Measurements from ENCODE around the gene KDSR. TPM values are rescaled to one million over a fixed set of nuclear protein-coding genes. Genes with fewer than 3 reads are reported as not detected.

Gene KDSR
- total RNA-seq, 1 donor from 2014 or later, result 50.2 TPM

DNA sequence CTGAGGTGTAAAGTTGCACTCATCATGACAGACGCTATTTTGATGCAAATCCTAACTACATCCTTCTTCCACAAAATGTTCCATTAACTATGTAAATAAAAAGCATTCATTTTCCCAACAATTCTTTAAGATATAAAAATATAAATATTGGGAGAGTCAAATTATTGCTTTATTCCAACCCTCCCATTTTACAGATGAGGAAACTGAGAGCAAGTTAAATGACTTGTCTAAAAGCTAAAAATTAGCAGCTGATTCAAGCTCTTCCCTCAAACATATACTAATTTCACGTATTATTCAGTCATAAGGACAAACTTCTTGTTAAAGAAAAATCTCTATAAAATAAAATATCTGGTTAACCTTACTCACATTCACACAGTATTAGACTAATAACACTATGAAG is 16.8 kb downstream of the KDSR start:
- H3K27me3 Mint-ChIP-seq, result no peaks in the 10 kb centered on the region
- DNase-seq (ENCODE audit: extremely low spot score, unreplicated experiment), result no peak
- TF ChIP-seq, protein P1, sequence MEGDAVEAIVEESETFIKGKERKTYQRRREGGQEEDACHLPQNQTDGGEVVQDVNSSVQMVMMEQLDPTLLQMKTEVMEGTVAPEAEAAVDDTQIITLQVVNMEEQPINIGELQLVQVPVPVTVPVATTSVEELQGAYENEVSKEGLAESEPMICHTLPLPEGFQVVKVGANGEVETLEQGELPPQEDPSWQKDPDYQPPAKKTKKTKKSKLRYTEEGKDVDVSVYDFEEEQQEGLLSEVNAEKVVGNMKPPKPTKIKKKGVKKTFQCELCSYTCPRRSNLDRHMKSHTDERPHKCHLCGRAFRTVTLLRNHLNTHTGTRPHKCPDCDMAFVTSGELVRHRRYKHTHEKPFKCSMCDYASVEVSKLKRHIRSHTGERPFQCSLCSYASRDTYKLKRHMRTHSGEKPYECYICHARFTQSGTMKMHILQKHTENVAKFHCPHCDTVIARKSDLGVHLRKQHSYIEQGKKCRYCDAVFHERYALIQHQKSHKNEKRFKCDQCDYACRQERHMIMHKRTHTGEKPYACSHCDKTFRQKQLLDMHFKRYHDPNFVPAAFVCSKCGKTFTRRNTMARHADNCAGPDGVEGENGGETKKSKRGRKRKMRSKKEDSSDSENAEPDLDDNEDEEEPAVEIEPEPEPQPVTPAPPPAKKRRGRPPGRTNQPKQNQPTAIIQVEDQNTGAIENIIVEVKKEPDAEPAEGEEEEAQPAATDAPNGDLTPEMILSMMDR (conservative IDR thresholded peaks at IDR 0.05), result no peak
- no peaks in the 10 kb centered on the region for H3K9me3 Mint-ChIP-seq
- H3K27ac Mint-ChIP-seq, result no peak overlapping the region
- H3K36me3 Mint-ChIP-seq, result peaks cover 23% of the 10 kb centered on the region
- H3K4me1 Mint-ChIP-seq (ENCODE audit: unreplicated experiment), result peaks cover 1% of the 10 kb centered on the region
- no peak overlapping the region for H3K4me3 Mint-ChIP-seq

DNA sequence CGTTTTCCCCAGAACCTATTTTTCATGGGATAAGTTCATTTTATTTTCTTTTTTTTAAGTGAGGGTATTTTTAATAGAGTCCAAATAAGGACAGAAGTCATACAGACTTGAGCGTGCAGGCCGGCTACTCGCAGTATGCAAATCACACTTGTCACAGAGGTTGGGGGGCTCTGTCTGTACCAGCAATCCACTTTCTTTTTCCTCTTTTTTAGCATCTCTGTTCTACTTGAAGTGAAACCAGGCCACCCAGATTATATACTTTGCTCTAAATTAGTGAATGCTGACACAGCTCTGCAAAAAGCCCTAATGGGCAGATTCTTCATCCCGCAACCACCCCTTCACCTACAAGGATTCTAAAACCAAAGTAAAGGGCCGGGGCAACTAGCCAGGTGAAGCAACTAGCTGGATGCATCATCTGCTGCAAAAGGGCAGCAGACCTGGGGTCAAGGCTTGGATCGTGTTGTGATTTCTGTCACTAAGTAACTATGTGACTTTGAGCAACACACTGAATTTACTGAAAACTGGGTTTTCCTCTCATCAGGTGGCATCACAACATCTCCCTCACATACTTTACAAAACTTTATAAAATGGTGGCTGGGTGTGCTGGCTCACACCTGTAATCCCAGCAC is 18.4 kb downstream of the KDSR start:
- DNase-seq (ENCODE audit: extremely low spot score, unreplicated experiment), result no peak
- peaks cover 7% of the 10 kb centered on the region for H3K4me1 Mint-ChIP-seq (ENCODE audit: unreplicated experiment)
- no peaks in the 10 kb centered on the region for H3K9me3 Mint-ChIP-seq
- no peak overlapping the region for H3K4me3 Mint-ChIP-seq
- TF ChIP-seq, protein P1 (conservative IDR thresholded peaks at IDR 0.05), result no peak
- no peaks in the 10 kb centered on the region for H3K27me3 Mint-ChIP-seq
- H3K36me3 Mint-ChIP-seq, result peaks cover 21% of the 10 kb centered on the region
- no peak overlapping the region for H3K27ac Mint-ChIP-seq

DNA sequence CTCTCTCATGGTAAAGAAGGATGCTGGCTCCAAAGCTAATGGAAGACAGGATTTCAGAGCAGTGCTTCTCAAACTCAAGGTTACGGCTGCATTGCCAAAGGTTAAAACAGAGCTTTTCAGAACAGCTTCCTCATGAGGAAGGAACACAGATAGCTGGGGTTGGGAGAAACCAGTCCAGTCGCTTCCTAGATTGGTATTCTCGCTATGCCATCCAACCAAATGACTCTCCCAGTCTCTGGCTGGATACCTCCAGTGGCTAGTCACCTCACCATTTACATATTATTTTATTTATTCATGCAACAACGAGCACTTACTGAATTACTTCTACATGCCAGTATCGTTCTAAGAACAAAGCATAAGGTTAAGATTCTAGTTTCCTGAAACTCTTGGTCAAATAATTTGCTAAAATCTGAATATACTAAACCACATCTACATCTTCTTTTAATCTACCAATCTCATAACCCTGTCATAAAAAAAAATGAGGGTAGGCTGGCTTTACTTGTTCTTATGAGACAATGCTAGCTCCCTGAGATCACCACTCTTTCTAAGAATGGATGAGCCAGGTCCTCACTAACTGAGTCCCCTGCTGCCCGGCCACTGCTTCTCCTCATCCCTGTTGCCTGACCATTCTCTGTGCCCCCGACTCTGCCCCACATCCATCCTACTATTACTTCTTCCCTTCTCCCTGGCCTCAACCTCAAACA is 20.4 kb downstream of the KDSR start:
- H3K36me3 Mint-ChIP-seq, result peaks cover 20% of the 10 kb centered on the region
- no peak overlapping the region for H3K27ac Mint-ChIP-seq
- no peaks in the 10 kb centered on the region for H3K27me3 Mint-ChIP-seq
- H3K9me3 Mint-ChIP-seq, result no peaks in the 10 kb centered on the region
- TF ChIP-seq, protein P1 (conservative IDR thresholded peaks at IDR 0.05), result no peak
- peaks cover 7% of the 10 kb centered on the region for H3K4me1 Mint-ChIP-seq (ENCODE audit: unreplicated experiment)
- no peak overlapping the region for H3K4me3 Mint-ChIP-seq
- DNase-seq (ENCODE audit: extremely low spot score, unreplicated experiment), result no peak

DNA sequence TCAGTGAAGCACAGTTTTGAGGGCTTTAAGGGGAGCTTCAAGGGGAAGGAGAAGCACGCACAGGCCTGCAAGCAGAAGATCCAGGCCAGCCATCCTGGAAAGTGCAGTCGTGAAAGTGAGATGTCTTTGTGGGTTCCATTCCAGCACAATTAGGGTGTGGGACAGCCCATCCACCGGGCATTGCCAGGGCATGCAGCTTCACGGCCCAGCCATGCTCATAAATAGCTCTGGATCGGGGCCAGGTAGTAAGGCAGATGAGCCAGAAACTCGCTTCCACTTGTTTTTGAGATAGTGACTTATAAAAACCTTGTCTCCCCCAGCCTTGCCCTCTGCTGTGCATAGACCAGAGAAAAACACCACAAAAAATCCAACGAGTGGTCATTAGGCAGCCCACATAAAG is 21.0 kb downstream of the KDSR start:
- DNase-seq (ENCODE audit: extremely low spot score, unreplicated experiment), result no peak
- H3K4me1 Mint-ChIP-seq (ENCODE audit: unreplicated experiment), result peaks cover 7% of the 10 kb centered on the region
- H3K4me3 Mint-ChIP-seq, result no peak overlapping the region
- TF ChIP-seq, protein P1 (conservative IDR thresholded peaks at IDR 0.05), result no peak
- no peaks in the 10 kb centered on the region for H3K9me3 Mint-ChIP-seq
- H3K36me3 Mint-ChIP-seq, result peaks cover 24% of the 10 kb centered on the region
- H3K27me3 Mint-ChIP-seq, result no peaks in the 10 kb centered on the region
- H3K27ac Mint-ChIP-seq, result no peak overlapping the region

DNA sequence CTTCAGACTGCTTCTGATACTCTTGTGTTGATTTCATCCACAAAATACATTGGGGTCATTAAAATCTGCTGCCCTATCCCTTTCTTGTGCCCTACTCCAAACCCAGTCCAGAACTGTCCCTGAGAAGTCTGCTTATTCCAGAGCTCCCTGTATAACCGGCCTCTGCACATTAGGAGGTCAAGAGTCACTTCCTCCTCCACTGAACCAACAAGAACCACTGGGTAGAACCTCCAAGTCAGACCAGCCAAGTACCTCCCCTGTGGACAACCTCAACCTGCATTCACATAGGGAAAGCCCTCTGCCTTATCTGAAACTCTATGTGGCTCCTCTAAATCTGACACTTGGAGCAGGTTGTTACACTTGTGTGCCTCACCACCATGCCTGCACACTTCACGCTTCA is 22.1 kb downstream of the KDSR start:
- H3K4me1 Mint-ChIP-seq (ENCODE audit: unreplicated experiment), result peaks cover 7% of the 10 kb centered on the region
- TF ChIP-seq, protein P1 (conservative IDR thresholded peaks at IDR 0.05), result no peak
- no peak overlapping the region for H3K27ac Mint-ChIP-seq
- DNase-seq (ENCODE audit: extremely low spot score, unreplicated experiment), result no peak
- H3K27me3 Mint-ChIP-seq, result no peaks in the 10 kb centered on the region
- no peaks in the 10 kb centered on the region for H3K9me3 Mint-ChIP-seq
- peaks cover 23% of the 10 kb centered on the region for H3K36me3 Mint-ChIP-seq
- H3K4me3 Mint-ChIP-seq, result no peak overlapping the region

All from type B pancreatic cell (in vitro differentiated cells).